Esophagus muscularis mucosa (tissue), 4 donors: Measurements from ENCODE around the gene NPIPB8. TPM values are rescaled to one million over a fixed set of nuclear protein-coding genes. Genes with fewer than 3 reads are reported as not detected.
"Not testable (repeated sequence)": the region's sequence is repeated elsewhere in the genome, so short reads cannot be mapped to it uniquely, and the experiment has no call there.

Experiments
- DNase-seq: peaks from one replicate; pipeline ENCODE4 v3.0.0-alpha.2; 2017; ENCODE audit errors: extremely low spot score
- H3K27ac ChIP-seq, 4 donors: fragments of 200-600 bp; sonication (generic); replicated peaks in 1 of 4; 1 replicate in 3 of 4; 2 replicates in 1 of 4; pipeline ENCODE4 v1.5.1; 2016 to 2019; ENCODE audit warnings: mild to moderate bottlenecking in 1 of 4
- H3K27me3 ChIP-seq, 4 donors: fragments of 200-600 bp; sonication (generic); one replicate each; pipeline versions ENCODE4 v1.5.1 to v1.6.0; 2016 to 2019
- H3K36me3 ChIP-seq, 4 donors: fragments of 200-600 bp; sonication (generic); one replicate each; pipeline ENCODE4 v1.5.1; 2016 to 2019
- H3K4me1 ChIP-seq, 4 donors: fragments of 200-600 bp; sonication (generic); one replicate each; pipeline ENCODE4 v1.5.1; 2016 to 2019
- H3K4me3 ChIP-seq, 4 donors: fragments of 200-600 bp; sonication (generic); 1 replicate in 2 of 4; 2 replicates in 2 of 4; pipeline ENCODE4 v1.5.1; 2016 to 2019; ENCODE audit warnings: mild to moderate bottlenecking in 4 of 4, moderate library complexity in 1 of 4
- H3K9me3 ChIP-seq, 4 donors: fragments of 200-600 bp; sonication (generic); 1 replicate in 3 of 4; 2 replicates in 1 of 4; pipeline ENCODE4 v1.5.1; 2016 to 2019
- CTCF ChIP-seq, 3 experiments: fragments of 200-600 bp in 2 of 3; fragments of 450-650 bp in 1 of 3; sonication (generic) in 2 of 3; IDR thresholded peaks; one replicate each; pipeline ENCODE4 v1.5.1; 2017 to 2019; ENCODE audit warnings: antibody characterized with exemption in 3 of 3, mild to moderate bottlenecking in 2 of 3, moderate library complexity in 1 of 3
- EP300 ChIP-seq: sonication (generic); formaldehyde crosslinking; IDR thresholded peaks from one replicate; pipeline ENCODE4 v1.6.1; 2017; ENCODE audit warnings: antibody characterized with exemption
- POLR2A ChIP-seq: fragments of 450-650 bp; IDR thresholded peaks from one replicate; pipeline ENCODE4 v1.6.1; 2017; ENCODE audit warnings: antibody characterized with exemption, moderate library complexity, mild to moderate bottlenecking, low read depth
- POLR2AphosphoS5 ChIP-seq, 2 donors: sonication (generic); formaldehyde crosslinking; IDR thresholded peaks; one replicate each; pipeline ENCODE4 v1.6.1; 2017; ENCODE audit warnings: antibody characterized with exemption in 2 of 2
- WGBS: methylation state at CpG from one replicate; pipeline ENCODE4 v1.1.5; 2018; 5-methylcytosine and 5-hydroxymethylcytosine counted together
- intact Hi-C: fragments of 100-400 bp; cut with DNase I; formaldehyde crosslinking; loops from one replicate; pipeline ENCODE4 v1.15.1; 2023
- total RNA-seq, 4 donors: library from RNA; depleted of rRNA; stranded (reverse); fragments of >200 nt; gene quantifications; one replicate each; pipeline versions ENCODE4 v1.1.0 to v1.2.1, GENCODE V29; 2016

NPIPB8 gene
- total RNA-seq, 4 donors from 2014 or later, result not detected

GRCh38 chr16:28608867-28609596, 28.8 kb upstream of the NPIPB8 start:
- Histone ChIP-seq H3K4me3 (peak overlapping the region; percentile 38 to 52 (median 42)), H3K36me3 (peaks cover 0 to 23% (median 8%) of the 10 kb centered on the region in 4 donors), H3K4me1 (peaks cover 18 to 23% (median 19%) of the 10 kb centered on the region in 4 donors), H3K27ac (peak overlapping the region in 3 of 4 donors; percentile 28 to 55 (median 45))
- DNase-seq, result peak; percentile 91
- WGBS, result 78% methylated on average over 9 of the region's 11 CpGs
- H3K9me3 ChIP-seq, intact Hi-C loops, H3K27me3 ChIP-seq: not testable (repeated sequence)

GRCh38 chr16:28609631-28610594, 28.0 kb upstream of the NPIPB8 start, which contains the start of gene SULT1A1:
Gene SULT1A1 (minus strand): TSS chr16:28610044. CDS start chr16:28608855, 1,189 bp downstream.
- intact Hi-C loops, result no loop called here
- Histone ChIP-seq H3K27ac (peak within 1 kb of the TSS in 3 of 4 donors; percentile 28 to 55 (median 45)), H3K4me1 (peaks cover 18 to 23% (median 19%) of the 10 kb centered on the region in 4 donors), H3K27me3 (no peaks in the 10 kb centered on the region), H3K9me3 (no peaks in the 10 kb centered on the region), H3K4me3 (peak within 1 kb of the TSS; percentile 38 to 52 (median 42)), H3K36me3 (peaks cover 0 to 15% (median 8%) of the 10 kb centered on the region in 4 donors)
- peak; percentile 92 for DNase-seq
- 47% methylated on average over 11 of the region's 11 CpGs for WGBS
- TF ChIP-seq EP300 (no peak), POLR2AphosphoS5 (IDR thresholded peaks at IDR 0.05) (no peak), CTCF (IDR thresholded peaks at IDR 0.05) (no peak), POLR2A (no peak)

- H3K36me3 ChIP-seq, result peaks cover 0 to 11% (median 8%) of the 10 kb centered on the region in 4 donors
- H3K4me3 ChIP-seq, result no peak overlapping the region
- H3K9me3 ChIP-seq, result no peaks in the 10 kb centered on the region
- H3K27ac ChIP-seq, result peak overlapping the region in 1 of 4 donors; percentile 31
- H3K27me3 ChIP-seq, result no peaks in the 10 kb centered on the region
- TF ChIP-seq POLR2A (no peak), CTCF (IDR thresholded peaks at IDR 0.05) (no peak), EP300 (no peak), POLR2AphosphoS5 (IDR thresholded peaks at IDR 0.05) (no peak)
- 71% methylated on average over 10 of the region's 10 CpGs for WGBS
- no peak for DNase-seq
- H3K4me1 ChIP-seq, result peaks cover 18 to 23% (median 19%) of the 10 kb centered on the region in 4 donors
- intact Hi-C loops, result no loop called here
These were observed 27.2 kb upstream of the NPIPB8 start for GRCh38 chr16:28610595-28611191.

- H3K9me3 ChIP-seq, DNase-seq, H3K36me3 ChIP-seq, H3K27ac ChIP-seq, H3K4me3 ChIP-seq, intact Hi-C loops, H3K27me3 ChIP-seq: not testable (repeated sequence)
- peaks cover 18 to 23% (median 19%) of the 10 kb centered on the region in 4 donors for H3K4me1 ChIP-seq
- no CpG with 5 or more reads among the region's 17 CpGs for WGBS
These were observed 25.2 kb upstream of the NPIPB8 start for GRCh38 chr16:28612359-28613280.

GRCh38 chr16:28613912-28614311, 24.0 kb upstream of the NPIPB8 start:
- H3K27me3 ChIP-seq, H3K9me3 ChIP-seq, H3K27ac ChIP-seq, H3K4me3 ChIP-seq, H3K36me3 ChIP-seq, DNase-seq, intact Hi-C loops: not testable (repeated sequence)
- no CpG with 5 or more reads among the region's 26 CpGs for WGBS
- H3K4me1 ChIP-seq, result peaks cover 18 to 19% (median 19%) of the 10 kb centered on the region in 4 donors

- H3K27me3 ChIP-seq, intact Hi-C loops, H3K36me3 ChIP-seq, DNase-seq, H3K9me3 ChIP-seq, H3K4me3 ChIP-seq, H3K27ac ChIP-seq: not testable (repeated sequence)
- peaks cover 12 to 14% (median 12%) of the 10 kb centered on the region in 4 donors for H3K4me1 ChIP-seq
- WGBS, result 88% methylated on average over 16 of the region's 16 CpGs
These were observed 23.3 kb upstream of the NPIPB8 start for GRCh38 chr16:28614561-28614960.
